ENCODE data around the gene DUSP15. TPM values are rescaled to one million over a fixed set of nuclear protein-coding genes. Genes with fewer than 3 reads are reported as not detected.
A peak's percentile ranks its signal among the peaks of the same experiment; 100 is the strongest.

DUSP15 gene
- total and polyA plus RNA-seq, 8 donors = 0.35 to 4.3 (median 1.4) TPM

DNA sequence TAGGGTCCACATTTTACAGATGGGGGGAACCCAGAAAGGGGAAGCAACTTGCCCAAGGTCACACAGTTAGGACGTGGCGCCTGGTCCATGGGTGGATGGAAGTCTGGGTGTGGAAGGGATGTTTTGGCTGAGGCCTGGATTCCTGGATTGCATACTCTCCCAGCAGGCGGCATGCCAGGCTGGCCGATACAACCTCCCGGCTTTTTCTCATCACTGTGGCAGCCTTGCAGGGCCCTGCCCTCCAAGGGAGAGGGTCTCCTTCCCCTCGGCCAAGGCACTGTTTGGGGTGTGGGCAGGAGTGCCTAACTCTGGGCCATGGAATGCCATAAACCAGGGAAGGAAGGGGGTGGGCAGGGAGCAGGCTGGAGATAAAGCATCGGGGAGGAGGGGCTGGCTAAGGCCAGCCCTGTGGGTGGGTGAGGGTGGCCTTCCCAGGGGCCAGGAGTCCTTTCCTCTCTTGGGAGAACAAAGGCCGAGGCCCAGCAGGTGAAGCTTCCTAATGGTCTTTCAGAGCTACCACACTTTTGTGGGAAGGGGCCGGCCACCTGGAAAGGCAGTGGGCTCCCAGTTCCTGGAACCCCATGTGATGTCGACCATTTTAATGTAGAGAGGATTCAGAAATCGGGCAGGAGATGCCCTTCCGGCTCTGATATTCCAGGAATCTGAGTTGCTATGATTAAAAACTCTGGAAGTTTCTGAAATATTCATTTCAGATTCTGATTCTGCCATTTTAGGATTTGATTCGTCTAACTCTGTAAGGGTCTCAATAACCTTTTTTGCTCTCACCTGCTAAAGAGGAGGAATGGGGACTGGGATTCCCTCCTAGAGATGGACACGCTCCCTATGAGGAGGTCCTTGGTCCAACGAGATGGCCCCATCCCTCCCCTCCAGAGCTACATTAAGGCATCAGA is 29.2 kb downstream of the DUSP15 start:
- intact Hi-C loops (cut with DNase I) = loop anchor here in 1 of 3 donors (10.0 kb wide), 1 partner anchor 184 kb away; no protein-coding TSS in a partner anchor
- FAIRE-seq (no peak), ATAC-seq (no peak)

GRCh38 chr20:31839782-31840487 is 30.4 kb downstream of the DUSP15 start:
- ATAC-seq = no peak
- H3K4me1 ChIP-seq = no peaks in the 10 kb centered on the region
- TF ChIP-seq, protein P1, sequence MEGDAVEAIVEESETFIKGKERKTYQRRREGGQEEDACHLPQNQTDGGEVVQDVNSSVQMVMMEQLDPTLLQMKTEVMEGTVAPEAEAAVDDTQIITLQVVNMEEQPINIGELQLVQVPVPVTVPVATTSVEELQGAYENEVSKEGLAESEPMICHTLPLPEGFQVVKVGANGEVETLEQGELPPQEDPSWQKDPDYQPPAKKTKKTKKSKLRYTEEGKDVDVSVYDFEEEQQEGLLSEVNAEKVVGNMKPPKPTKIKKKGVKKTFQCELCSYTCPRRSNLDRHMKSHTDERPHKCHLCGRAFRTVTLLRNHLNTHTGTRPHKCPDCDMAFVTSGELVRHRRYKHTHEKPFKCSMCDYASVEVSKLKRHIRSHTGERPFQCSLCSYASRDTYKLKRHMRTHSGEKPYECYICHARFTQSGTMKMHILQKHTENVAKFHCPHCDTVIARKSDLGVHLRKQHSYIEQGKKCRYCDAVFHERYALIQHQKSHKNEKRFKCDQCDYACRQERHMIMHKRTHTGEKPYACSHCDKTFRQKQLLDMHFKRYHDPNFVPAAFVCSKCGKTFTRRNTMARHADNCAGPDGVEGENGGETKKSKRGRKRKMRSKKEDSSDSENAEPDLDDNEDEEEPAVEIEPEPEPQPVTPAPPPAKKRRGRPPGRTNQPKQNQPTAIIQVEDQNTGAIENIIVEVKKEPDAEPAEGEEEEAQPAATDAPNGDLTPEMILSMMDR (IDR thresholded peaks at IDR 0.05) = no peak

More for the DNA sequence above, 29.2 kb downstream of the DUSP15 start:
- H3K4me3 ChIP-seq = no peak overlapping the region
- 66 to 78% methylated on average over 14 to 15 of the region's 15 CpGs for WGBS, 2 donors
- H3K36me3 ChIP-seq = no peaks in the 10 kb centered on the region
- no peaks in the 10 kb centered on the region for H3K4me1 ChIP-seq
- TF ChIP-seq, protein P1 (IDR thresholded peaks at IDR 0.05) = no peak
- no peaks in the 10 kb centered on the region for H3K9me3 ChIP-seq
- no peaks in the 10 kb centered on the region for H3K27me3 ChIP-seq
- DNase-seq = peak in 1 of 6 donors; percentile 44
- no peak overlapping the region for H3K27ac ChIP-seq

DNA sequence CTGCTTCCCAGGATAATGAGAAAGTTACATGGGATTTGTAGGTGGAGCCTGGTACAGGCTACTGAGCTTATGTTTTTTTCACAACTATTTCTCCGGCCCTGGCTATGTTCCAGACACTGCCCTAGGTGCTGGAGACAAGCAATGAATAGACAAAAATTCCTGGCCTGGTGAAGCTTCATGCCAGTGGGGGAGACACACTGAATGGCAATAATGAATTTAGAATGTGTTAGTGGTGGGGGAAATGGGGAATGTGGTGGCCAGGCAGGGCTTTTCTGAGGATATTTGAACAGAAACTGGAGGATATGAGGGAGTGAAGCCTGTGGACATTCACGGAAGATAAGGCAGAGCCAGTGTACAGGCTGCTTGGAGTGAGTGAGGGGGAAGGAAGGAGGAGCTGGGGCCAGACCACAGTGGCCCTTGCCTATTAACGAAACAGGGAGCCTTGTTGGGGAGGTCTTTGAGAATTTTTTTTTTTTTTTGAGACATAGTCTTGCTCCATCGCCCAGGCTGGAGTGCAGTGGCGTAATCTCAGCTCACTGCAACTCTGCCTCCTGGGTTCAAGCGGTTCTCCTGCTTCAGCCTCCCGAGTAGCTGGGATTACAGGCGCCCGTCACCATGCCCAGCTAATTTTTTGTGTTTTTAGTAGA is 31.6 kb downstream of the DUSP15 start:
- no peak for FAIRE-seq
- Histone ChIP-seq H3K9me3 (no peaks in the 10 kb centered on the region), H3K36me3 (no peaks in the 10 kb centered on the region), H3K4me3 (no peak overlapping the region), H3K27me3 (no peaks in the 10 kb centered on the region), H3K27ac (no peak overlapping the region), H3K4me1 (no peaks in the 10 kb centered on the region)
- intact Hi-C loops (cut with DNase I) = no loop called here
- DNase-seq = no peak
- 62 to 73% methylated on average over 9 of the region's 9 CpGs for WGBS, 2 donors
- TF ChIP-seq, protein P1 (IDR thresholded peaks at IDR 0.05) = no peak
- ATAC-seq = no peak

More at GRCh38 chr20:31839782-31840487, 30.4 kb downstream of the DUSP15 start:
- H3K4me3 ChIP-seq = no peak overlapping the region
- 56 to 65% methylated on average over 5 of the region's 5 CpGs for WGBS, 2 donors
- H3K27me3 ChIP-seq = no peaks in the 10 kb centered on the region
- no peaks in the 10 kb centered on the region for H3K9me3 ChIP-seq
- intact Hi-C loops (cut with DNase I) = loop anchor here in 1 of 3 donors (10.0 kb wide), 1 partner anchor 185 kb away; no protein-coding TSS in a partner anchor
- no peak overlapping the region for H3K27ac ChIP-seq
- DNase-seq (peak in 1 of 6 donors; percentile 8), FAIRE-seq (no peak)
- no peaks in the 10 kb centered on the region for H3K36me3 ChIP-seq

DNA sequence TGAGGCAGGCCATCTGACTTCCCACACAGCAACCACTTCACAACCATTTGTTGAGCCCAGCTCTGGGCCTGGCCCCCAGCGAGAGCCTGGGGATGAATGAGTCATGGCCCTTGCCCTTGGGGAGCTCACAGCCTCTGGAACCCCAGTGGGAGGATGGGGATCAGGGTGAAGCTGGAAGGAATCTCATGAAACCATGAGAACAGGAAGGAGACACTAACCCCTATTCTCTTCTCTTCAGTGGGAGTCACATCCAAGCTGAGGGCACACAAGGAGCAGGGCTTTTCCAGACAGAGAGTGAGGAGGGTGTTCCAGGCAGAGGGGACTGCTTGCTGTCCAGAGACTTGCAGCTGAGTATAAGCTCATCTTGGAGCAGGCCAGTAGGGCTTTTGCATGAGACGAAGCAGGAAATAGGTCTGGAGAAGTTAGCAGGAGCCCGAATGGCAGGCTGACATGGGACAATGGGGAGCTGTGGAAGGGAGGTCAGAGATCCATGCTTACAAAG is 32.4 kb downstream of the DUSP15 start:
- no peak for ATAC-seq
- H3K4me1 ChIP-seq = no peaks in the 10 kb centered on the region
- H3K27ac ChIP-seq = no peak overlapping the region

More for the DNA sequence above, 32.4 kb downstream of the DUSP15 start:
- no peak overlapping the region for H3K4me3 ChIP-seq
- H3K36me3 ChIP-seq = no peaks in the 10 kb centered on the region
- no peak for DNase-seq
- FAIRE-seq = no peak
- H3K9me3 ChIP-seq = no peaks in the 10 kb centered on the region
- no peaks in the 10 kb centered on the region for H3K27me3 ChIP-seq
- WGBS, 2 donors = 65 to 68% methylated on average over 3 of the region's 3 CpGs
- TF ChIP-seq, protein P1 (IDR thresholded peaks at IDR 0.05) = no peak
- intact Hi-C loops (cut with DNase I) = no loop called here
